K562 (cell line): ENCODE results near the gene ARHGAP23. TPM values are rescaled to one million over a fixed set of nuclear protein-coding genes. Genes with fewer than 3 reads are reported as not detected.

Source experiments
- CBX3 ChIP-seq, 2 experiments: IDR thresholded peaks; 1 replicate in 1 of 2; 2 replicates in 1 of 2; pipeline ENCODE4 v1.6.1; 2012; ENCODE audit warnings: inconsistent platforms in 2 of 2, low read length in 2 of 2, borderline replicate concordance in 1 of 2, control low read depth in 1 of 2
- FOXK1 ChIP-seq: sonication (generic); formaldehyde crosslinking; IDR thresholded peaks from 2 replicates; pipeline ENCODE4 v1.8.0; 2022; ENCODE audit warnings: missing genetic modification reagents, mild to moderate bottlenecking, borderline replicate concordance
- GABPB1 ChIP-seq: sonication (generic); formaldehyde crosslinking; IDR thresholded peaks from 2 replicates; pipeline ENCODE4 v1.8.0; 2022; ENCODE audit warnings: mild to moderate bottlenecking, missing genetic modification reagents
- JUND ChIP-seq, 2 experiments: IDR thresholded peaks; 2 replicates in 1 of 2; 3 replicates in 1 of 2; pipeline ENCODE4 v1.6.1; 2011; ENCODE audit warnings: borderline replicate concordance in 2 of 2, low read depth in 2 of 2, low read length in 2 of 2, improper control_type of control experiment in 1 of 2, missing biosample characterization in 1 of 2, missing genetic modification characterization in 1 of 2, missing genetic modification reagents in 1 of 2
- KLF10 ChIP-seq: fragments of 250-450 bp; sonication (Bioruptor Pico); IDR thresholded peaks from 2 replicates; pipeline ENCODE4 v1.6.1; 2021; ENCODE audit warnings: matching md5 sums
- LEF1 ChIP-seq: fragments of 450-650 bp; IDR thresholded peaks from 2 replicates; pipeline ENCODE4 v1.6.1; 2016; ENCODE audit warnings: mild to moderate bottlenecking
- polyA plus RNA-seq, 8 experiments: library from polyadenylated mRNA; depleted of rRNA in 4 of 8; stranded (reverse) in 5 of 8; unstranded in 3 of 8; fragments of >200 nt; fragmentation: Nextera tagmentation in 2 of 8; fragmentation: Illumina TruSeq in 1 of 8; extraction: Ambion mirVana in 2 of 8; extraction: Trizol in 1 of 8; gene quantifications; 2 replicates each; pipeline versions ENCODE4 v1.2.1 to v1.2.3, GENCODE V29; 2011 to 2014; ENCODE audit warnings: inconsistent platforms in 1 of 8, missing spikeins in 1 of 8
- total RNA-seq, 7 experiments: library from RNA; depleted of rRNA in 6 of 7; stranded (reverse); fragments of >200 nt in 6 of 7; fragmentation: Illumina TruSeq in 2 of 7; extraction: Trizol in 2 of 7; gene quantifications; 2 replicates each; pipeline versions ENCODE4 v1.2.1 to v1.2.3, GENCODE V29; 2011 to 2021; ENCODE audit warnings: low replicate concordance in 1 of 7
- TF ChIP-seq, protein P1 (sequence below): fragments of 250-450 bp; sonication (Bioruptor Pico); IDR thresholded peaks from 2 replicates; pipeline ENCODE4 v1.4.0; 2020; ENCODE audit warnings: mild to moderate bottlenecking, moderate library complexity
- TF ChIP-seq, protein P2 (sequence below), 2 experiments: fragments of 450-650 bp in 1 of 2; sonication (generic) in 1 of 2; formaldehyde crosslinking in 1 of 2; IDR thresholded peaks; 2 replicates each; pipeline versions ENCODE4 v1.7.1 to v1.9.0; 2016 to 2022; ENCODE audit warnings: inconsistent platforms in 1 of 2, mild to moderate bottlenecking in 1 of 2, missing genetic modification reagents in 1 of 2

The ARHGAP23 gene
- total and polyA plus RNA-seq, 9 of the 15 experiments (the other 6 are each of a cell fraction or from before 2014, with no cell fraction given), result 0.01 to 2.7 (median 0.70) TPM

DNA sequence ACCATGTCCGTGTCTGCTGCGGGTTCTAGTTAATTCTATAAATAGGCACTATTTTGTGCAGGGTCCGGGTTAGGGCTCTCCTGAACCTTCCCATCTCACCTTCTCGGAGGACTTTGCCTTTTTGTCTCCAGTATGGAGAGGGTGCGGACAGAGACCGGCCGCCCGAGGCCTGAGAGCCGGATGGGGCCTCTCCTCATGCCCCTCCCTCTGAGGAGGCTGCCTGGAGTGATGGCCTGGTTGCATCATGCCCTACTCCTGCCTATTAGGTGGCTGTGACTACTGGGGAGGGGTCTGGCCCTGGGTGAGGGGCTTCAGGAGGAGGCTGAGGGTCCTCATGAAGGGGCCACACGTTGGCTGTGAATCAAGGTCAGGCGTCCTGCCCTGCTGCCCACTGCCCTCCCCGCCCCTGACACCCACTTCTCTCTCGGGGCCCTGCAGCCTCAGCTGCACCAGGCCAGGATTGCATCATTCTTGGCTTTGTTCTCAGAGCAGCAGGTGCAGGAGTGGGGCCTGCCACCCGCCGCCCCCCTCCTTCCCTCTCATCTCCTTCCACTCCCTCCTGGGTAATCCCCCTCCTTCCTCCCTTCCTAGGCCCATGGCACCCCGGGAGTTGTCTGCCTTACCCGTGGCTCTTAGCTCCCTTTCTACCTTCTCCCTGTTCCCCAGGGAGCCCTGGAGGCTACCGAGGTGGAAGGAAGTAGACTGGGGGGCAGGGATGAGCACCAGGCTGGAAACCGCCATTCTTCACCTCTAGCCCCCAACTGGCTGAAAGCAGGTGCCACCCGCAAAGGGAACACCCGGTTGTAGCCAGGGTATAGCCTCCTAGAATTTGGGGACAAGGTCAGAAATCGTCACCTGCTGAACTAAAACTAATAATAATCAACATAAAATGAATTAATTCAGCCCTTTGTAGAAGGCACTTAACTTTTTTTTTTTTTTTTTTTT lies 12.7 kb upstream of the ARHGAP23 start (continued):
- TF ChIP-seq, protein P1, sequence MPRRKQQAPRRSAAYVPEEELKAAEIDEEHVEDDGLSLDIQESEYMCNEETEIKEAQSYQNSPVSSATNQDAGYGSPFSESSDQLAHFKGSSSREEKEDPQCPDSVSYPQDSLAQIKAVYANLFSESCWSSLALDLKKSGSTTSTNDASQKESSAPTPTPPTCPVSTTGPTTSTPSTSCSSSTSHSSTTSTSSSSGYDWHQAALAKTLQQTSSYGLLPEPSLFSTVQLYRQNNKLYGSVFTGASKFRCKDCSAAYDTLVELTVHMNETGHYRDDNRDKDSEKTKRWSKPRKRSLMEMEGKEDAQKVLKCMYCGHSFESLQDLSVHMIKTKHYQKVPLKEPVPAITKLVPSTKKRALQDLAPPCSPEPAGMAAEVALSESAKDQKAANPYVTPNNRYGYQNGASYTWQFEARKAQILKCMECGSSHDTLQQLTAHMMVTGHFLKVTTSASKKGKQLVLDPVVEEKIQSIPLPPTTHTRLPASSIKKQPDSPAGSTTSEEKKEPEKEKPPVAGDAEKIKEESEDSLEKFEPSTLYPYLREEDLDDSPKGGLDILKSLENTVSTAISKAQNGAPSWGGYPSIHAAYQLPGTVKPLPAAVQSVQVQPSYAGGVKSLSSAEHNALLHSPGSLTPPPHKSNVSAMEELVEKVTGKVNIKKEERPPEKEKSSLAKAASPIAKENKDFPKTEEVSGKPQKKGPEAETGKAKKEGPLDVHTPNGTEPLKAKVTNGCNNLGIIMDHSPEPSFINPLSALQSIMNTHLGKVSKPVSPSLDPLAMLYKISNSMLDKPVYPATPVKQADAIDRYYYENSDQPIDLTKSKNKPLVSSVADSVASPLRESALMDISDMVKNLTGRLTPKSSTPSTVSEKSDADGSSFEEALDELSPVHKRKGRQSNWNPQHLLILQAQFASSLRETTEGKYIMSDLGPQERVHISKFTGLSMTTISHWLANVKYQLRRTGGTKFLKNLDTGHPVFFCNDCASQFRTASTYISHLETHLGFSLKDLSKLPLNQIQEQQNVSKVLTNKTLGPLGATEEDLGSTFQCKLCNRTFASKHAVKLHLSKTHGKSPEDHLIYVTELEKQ (CRISPR knock-in tag), result no peak
- no peak for TF ChIP-seq GABPB1 (CRISPR knock-in tag)
- TF ChIP-seq JUND (IDR thresholded peaks at IDR 0.05; ENCODE audit: borderline replicate concordance, low read depth, low read length), result peak; percentile 79
- TF ChIP-seq JUND (tag; IDR thresholded peaks at IDR 0.05; ENCODE audit: borderline replicate concordance, low read depth, low read length), result no peak
- TF ChIP-seq, protein P2, sequence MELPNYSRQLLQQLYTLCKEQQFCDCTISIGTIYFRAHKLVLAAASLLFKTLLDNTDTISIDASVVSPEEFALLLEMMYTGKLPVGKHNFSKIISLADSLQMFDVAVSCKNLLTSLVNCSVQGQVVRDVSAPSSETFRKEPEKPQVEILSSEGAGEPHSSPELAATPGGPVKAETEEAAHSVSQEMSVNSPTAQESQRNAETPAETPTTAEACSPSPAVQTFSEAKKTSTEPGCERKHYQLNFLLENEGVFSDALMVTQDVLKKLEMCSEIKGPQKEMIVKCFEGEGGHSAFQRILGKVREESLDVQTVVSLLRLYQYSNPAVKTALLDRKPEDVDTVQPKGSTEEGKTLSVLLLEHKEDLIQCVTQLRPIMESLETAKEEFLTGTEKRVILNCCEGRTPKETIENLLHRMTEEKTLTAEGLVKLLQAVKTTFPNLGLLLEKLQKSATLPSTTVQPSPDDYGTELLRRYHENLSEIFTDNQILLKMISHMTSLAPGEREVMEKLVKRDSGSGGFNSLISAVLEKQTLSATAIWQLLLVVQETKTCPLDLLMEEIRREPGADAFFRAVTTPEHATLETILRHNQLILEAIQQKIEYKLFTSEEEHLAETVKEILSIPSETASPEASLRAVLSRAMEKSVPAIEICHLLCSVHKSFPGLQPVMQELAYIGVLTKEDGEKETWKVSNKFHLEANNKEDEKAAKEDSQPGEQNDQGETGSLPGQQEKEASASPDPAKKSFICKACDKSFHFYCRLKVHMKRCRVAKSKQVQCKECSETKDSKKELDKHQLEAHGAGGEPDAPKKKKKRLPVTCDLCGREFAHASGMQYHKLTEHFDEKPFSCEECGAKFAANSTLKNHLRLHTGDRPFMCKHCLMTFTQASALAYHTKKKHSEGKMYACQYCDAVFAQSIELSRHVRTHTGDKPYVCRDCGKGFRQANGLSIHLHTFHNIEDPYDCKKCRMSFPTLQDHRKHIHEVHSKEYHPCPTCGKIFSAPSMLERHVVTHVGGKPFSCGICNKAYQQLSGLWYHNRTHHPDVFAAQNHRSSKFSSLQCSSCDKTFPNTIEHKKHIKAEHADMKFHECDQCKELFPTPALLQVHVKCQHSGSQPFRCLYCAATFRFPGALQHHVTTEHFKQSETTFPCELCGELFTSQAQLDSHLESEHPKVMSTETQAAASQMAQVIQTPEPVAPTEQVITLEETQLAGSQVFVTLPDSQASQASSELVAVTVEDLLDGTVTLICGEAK (IDR thresholded peaks at IDR 0.05), result no peak
- TF ChIP-seq, protein P2 (CRISPR knock-in tag; IDR thresholded peaks at IDR 0.05), result no peak
- TF ChIP-seq LEF1, result no peak; the same call in 1 of the 2 replicates
- TF ChIP-seq KLF10 (CRISPR knock-in tag), result no peak
- no peak for TF ChIP-seq FOXK1 (CRISPR knock-in tag)
- no peak for TF ChIP-seq CBX3 (IDR thresholded peaks at IDR 0.05; ENCODE audit: borderline replicate concordance in 1 of 2, low read length in 2 of 2)
